ENCODE results near the gene FAM20C. TPM values are rescaled to one million over a fixed set of nuclear protein-coding genes. Genes with fewer than 3 reads are reported as not detected.

Gene FAM20C
- total and polyA plus RNA-seq, 10 of the 15 experiments (the other 5 are each of a cell fraction or from before 2014, with no cell fraction given): 0.44 TPM; not detected in 9

- TF ChIP-seq FOS (IDR thresholded peaks at IDR 0.05; ENCODE audit: borderline replicate concordance, extremely low read depth, insufficient read length) (no peak), RFX5 (IDR thresholded peaks at IDR 0.05; ENCODE audit: low read depth, low read length) (no peak), REST (IDR thresholded peaks at IDR 0.05; ENCODE audit: low read depth, low read length) (no peak), DPF2 (IDR thresholded peaks at IDR 0.05) (no peak), E4F1 (IDR thresholded peaks at IDR 0.05; ENCODE audit: borderline replicate concordance, partially characterized antibody) (no peak), MAX (IDR thresholded peaks at IDR 0.05; ENCODE audit: low read depth, low read length) (no peak)
Observed at GRCh38 chr7:266851-267840, 74.8 kb downstream of the FAM20C start (continued).
